GM15510 (cell line): ENCODE results near the gene LGR6.

ENCODE experiments used
- POLR2A ChIP-seq: IDR thresholded peaks from 3 replicates; pipeline ENCODE4 v1.6.1; 2011; ENCODE audit warnings: borderline replicate concordance; ENCODE audit not compliant: insufficient read length; ENCODE audit errors: extremely low read depth

The LGR6 gene

GRCh38 chr1:202351725-202352124, 158.1 kb downstream of the LGR6 start:
- no peak for TF ChIP-seq POLR2A

GRCh38 chr1:202355944-202356553, 162.4 kb downstream of the LGR6 start:
- TF ChIP-seq POLR2A, result no peak

DNA sequence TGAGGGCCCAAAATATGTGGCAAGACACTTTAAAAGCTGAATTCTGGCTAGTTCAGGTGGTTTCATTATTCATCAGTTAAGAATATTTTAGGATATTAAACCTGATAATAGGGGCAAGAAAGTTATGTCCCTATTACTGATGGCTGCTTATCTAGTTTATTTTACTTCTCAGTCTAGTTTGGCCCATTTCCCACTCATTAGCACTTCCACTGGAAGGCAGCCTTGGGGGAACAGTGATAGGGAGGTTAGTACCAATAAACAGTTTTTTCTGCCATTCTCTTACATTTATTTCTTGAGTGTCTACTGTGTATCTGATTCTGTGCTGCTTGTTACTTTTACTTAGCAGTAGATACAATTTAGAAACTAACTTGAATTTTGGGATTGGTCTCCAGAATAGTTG, 163.9 kb downstream of the LGR6 start:
- no peak for TF ChIP-seq POLR2A

GRCh38 chr1:202361224-202361623, 167.6 kb downstream of the LGR6 start:
- no peak for TF ChIP-seq POLR2A

- no peak for TF ChIP-seq POLR2A
Measured at GRCh38 chr1:202361701-202362100, 168.1 kb downstream of the LGR6 start.

DNA sequence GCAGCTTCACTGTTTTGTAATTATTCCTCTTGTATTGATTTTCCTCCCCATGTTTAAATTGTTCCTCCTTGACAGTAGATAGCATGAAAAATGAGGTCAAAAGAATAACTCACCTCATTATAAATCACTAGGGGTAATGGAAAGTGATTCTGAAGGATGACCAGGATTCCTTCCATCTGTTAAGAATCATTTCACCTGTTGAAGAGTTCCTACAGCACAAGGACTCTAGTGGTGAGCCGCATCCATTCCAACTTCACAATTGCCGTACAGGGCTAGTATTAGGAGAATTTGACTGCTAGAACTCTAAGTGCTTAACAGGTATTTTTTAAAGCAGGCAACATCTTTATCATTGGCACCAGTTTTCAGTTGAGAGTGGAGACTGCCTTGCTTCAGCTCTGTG, 168.6 kb downstream of the LGR6 start:
- no peak for TF ChIP-seq POLR2A

GRCh38 chr1:202365092-202365815, 171.7 kb downstream of the LGR6 start:
- no peak for TF ChIP-seq POLR2A

- TF ChIP-seq POLR2A, result no peak
Measured at GRCh38 chr1:202367271-202367670, 173.7 kb downstream of the LGR6 start.
